PC-3 (cell line): Measurements from ENCODE around the gene DERA.
"Not testable (repeated sequence)": the region's sequence is repeated elsewhere in the genome, so short reads cannot be mapped to it uniquely, and the experiment has no call there.

Experiments used
- CTCF ChIP-seq: fragments of 300-600 bp; sonication (generic); conservative IDR thresholded peaks from 2 replicates; pipeline ENCODE4 v1.5.1; 2017; ENCODE audit warnings: antibody characterized with exemption, low read depth, mild to moderate bottlenecking, low read length
- EZH2 ChIP-seq: fragments of 300-600 bp; sonication (generic); IDR thresholded peaks from one replicate; pipeline ENCODE4 v1.6.1; 2017; ENCODE audit warnings: antibody characterized with exemption, mild to moderate bottlenecking, low read length; ENCODE audit not compliant: unreplicated experiment

GRCh38 chr12:15943519-15943918, 32.4 kb downstream of the DERA start:
- not testable (repeated sequence) for TF ChIP-seq EZH2, CTCF
